GM18511 (cell line): ENCODE data around the gene RBM10.

Source experiments
- ATAC-seq: cut with Tn5 transposase; IDR thresholded peaks from one replicate; pipeline ENCODE4 v1.9.1; 2021; ENCODE audit warnings: mild to moderate bottlenecking, moderate library complexity; ENCODE audit not compliant: unreplicated experiment

RBM10 gene

DNA sequence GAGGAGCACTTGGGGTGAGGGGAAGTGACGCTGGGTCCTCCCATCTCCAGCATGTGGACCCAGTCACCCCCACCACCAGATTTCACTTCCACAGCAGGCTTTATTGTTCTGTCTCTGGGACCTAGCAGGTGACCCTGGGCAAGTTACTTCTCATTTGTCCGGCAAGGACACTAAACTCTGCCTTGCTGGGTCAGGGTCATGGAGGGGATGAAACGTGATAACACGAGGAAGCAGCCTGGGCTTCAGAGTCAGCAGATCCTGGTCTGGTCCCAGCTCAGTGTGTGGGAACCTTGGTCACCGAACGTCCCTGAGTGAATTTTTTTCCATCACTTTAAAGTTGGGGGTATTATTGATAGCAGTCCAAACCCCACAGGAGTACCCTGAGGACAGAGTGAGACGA lies 52.5 kb downstream of the RBM10 start:
- ATAC-seq, result no peak

DNA sequence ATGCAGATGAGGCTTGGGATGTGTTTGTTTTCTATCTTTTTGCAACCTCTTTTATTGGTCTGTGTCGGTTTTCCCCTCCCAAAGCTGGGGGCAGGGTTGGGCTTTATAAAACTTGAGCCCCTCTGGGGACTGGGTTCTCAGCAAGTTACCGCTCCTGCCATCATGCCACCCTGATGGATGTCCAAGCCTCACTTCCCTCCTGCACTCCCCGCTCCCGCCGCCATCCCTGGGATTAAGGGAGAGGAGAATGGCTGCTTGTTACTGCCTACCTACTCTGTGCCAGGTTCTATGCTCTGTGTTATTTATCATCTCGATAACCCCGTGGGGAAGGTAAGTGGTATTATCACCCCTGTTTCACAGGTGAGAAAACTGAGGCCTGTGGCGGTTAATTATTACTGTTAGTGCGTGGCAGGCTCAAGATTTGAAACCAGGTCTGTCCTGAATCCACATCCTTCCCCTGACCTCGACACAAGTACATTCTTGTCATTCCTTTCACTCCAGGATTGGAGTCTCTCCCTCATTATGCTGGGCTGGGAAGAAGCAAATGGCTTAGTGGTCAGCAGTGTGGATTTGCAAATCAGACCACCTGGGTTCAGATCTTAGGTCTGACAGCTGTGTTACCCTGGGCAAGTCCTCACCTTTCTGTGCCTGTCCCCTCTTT lies 53.1 kb downstream of the RBM10 start:
- ATAC-seq, result no peak

DNA sequence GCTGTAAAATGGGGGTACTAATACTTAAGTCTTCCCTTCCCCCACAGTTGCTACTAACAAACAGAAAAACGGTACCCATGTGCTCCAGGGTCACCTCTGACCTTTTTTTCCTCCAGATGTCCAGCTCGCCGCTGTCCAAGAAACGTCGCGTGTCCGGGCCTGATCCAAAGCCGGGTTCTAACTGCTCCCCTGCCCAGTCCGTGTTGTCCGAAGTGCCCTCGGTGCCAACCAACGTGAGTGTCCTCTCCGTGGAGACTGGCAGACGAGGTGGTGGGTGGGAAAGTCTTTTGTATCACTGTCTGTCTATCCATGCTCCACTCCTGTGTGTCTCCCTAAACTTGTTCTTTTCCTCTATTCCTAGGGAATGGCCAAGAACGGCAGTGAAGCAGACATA lies 53.7 kb downstream of the RBM10 start:
- no peak for ATAC-seq

GRCh38 chrX:47199286-47199685 lies 54.3 kb downstream of the RBM10 start:
- no peak for ATAC-seq

DNA sequence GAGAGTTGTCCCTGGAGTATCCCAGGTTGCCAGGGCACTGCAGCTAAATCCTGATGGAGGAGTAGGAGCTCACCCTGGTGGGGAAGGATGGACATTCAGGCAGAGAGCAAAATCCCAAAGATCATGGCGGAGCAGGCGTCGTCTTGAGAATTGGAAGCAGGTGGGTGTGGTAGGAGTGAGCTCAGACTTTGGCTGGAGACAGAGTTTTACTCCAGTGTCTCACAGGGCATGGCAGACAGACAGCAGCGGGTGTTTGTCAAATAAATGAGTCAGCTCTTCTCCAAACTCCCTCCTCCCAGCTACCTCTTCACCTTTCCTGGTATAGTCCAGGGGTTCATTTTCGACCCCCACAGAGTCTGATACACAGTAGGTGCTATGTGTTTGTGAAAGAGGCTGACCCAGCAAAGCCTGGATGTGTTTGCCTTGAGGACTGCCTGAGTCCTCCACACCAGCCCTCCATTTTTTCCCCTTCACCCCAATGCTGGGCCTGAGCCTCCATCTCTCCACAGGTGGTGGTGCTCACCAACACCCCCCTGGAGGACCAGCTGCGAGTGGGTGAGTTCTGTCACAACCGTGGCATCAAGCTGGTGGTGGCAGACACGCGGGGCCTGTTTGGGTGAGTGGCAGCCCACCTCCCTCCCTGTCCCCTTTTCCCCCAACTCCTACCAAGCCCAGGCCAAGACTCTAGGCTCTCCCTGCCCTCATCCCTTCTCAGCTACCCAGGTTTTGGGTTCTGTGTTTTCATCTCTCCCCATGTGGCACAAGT lies 55.5 kb downstream of the RBM10 start:
- ATAC-seq, result no peak

DNA sequence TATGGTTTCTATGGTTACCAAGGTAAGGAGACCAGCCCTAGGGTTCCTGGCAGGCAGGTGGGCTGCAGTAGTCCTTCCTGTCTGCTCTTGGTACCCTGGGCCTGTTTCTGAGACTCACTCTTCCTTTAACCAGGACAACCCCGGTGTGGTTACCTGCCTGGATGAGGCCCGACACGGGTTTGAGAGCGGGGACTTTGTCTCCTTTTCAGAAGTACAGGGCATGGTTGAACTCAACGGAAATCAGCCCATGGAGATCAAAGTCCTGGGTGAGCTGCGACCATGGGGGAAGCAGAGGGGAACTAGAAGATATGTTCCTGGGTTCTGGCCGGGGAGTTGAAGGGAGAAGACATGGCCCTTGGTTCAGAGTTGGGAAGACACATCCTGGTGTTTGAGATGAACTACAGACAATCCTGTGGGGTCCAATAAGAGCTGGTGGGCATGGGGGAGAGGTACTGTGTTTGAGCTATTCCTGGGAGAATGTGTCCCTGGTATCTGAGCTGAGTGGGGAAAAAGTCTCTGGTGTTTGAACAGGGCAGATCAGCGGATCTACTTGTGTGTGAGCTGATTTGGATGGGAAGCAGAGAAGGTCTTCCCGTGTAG lies 56.4 kb downstream of the RBM10 start:
- no peak for ATAC-seq

GRCh38 chrX:47202316-47202715 lies 57.3 kb downstream of the RBM10 start:
- ATAC-seq, result no peak

GRCh38 chrX:47202877-47203276 lies 57.9 kb downstream of the RBM10 start:
- no peak for ATAC-seq

DNA sequence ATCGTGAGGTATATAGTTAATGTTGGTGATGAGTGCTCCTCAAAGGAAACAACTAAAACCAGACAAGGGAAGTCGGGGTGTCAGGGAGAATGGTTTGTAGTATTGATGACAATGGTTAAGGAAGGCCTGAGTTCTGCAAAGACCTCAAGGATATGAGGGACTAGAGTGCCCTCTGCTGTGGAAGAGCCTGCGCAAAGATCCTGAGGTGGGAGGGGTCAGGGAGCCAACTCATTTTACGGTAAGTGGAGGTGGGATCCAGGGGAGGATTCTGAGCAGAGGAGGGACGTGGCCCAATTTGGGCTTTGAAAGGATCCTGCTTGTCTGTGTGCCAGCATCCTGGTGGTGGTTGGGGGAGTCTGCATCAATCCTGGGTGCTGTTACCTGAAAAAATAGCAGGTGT lies 59.9 kb downstream of the RBM10 start:
- ATAC-seq, result no peak

GRCh38 chrX:47206316-47206715 lies 61.3 kb downstream of the RBM10 start:
- no peak for ATAC-seq

GRCh38 chrX:47208108-47208507 lies 63.1 kb downstream of the RBM10 start:
- ATAC-seq, result no peak

GRCh38 chrX:47209508-47210238 lies 64.7 kb downstream of the RBM10 start:
- no peak for ATAC-seq

DNA sequence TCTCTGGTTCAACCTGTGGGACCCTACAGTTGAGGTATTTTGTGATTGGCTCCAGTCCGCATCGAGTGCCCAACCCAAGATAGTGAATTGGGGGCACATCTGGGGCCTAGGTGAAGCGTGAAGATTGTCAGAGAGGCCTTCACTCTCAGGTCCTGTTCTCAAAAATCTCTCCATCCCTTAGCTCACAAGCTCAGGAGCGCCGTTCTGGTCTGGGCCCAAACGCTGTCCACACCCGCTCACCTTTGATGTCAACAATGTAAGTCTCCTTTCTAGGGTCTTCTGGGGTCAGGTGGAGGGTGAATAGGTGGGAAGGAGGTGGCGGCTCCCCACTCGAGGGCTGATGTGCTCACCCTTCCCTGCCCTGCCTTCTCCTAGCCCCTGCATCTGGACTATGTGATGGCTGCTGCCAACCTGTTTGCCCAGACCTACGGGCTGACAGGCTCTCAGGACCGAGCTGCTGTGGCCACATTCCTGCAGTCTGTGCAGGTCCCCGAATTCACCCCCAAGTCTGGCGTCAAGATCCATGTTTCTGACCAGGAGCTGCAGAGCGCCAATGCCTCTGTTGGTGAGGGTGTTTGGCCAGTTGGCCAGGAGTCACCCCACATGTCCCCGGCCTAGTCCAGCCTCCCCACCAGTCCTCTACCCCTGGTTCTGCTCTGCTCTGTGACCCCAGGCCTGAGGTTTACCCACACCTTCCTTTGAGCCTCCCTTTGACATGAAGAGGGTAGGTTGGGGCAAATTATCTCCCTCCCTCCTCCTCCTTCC lies 65.8 kb downstream of the RBM10 start:
- ATAC-seq, result no peak

DNA sequence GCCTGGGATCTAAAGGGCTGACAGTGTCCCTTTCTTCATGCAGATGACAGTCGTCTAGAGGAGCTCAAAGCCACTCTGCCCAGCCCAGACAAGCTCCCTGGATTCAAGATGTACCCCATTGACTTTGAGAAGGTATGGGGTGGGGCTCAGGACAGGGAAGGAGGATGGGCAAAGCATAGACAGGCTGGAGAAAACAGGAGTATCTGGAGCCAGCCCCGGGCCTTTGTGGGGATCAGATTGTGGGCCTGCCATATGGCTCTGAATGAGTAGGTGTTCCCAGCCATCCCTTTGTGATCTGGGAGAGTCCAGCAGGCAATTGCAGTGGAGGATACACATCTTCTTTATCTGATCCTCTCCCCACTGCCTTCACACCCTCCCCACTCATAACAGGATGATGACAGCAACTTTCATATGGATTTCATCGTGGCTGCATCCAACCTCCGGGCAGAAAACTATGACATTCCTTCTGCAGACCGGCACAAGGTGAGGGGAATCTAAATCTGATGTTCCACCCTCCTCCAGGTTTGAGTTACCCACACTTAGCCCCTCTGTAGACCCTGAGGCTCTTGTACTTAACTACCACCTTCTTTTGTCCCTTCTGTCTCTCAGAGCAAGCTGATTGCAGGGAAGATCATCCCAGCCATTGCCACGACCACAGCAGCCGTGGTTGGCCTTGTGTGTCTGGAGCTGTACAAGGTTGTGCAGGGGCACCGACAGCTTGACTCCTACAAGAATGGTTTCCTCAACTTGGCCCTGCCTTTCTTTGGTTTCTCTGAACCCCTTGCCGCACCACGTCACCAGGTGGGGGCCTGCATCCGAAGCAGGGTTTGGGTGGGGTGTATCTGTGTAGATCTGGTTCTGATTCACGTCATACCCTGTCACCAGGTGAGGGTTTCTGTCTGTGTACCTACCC lies 67.6 kb downstream of the RBM10 start:
- no peak for ATAC-seq

- no peak for ATAC-seq
Observed at GRCh38 chrX:47214435-47215077, 69.5 kb downstream of the RBM10 start.

DNA sequence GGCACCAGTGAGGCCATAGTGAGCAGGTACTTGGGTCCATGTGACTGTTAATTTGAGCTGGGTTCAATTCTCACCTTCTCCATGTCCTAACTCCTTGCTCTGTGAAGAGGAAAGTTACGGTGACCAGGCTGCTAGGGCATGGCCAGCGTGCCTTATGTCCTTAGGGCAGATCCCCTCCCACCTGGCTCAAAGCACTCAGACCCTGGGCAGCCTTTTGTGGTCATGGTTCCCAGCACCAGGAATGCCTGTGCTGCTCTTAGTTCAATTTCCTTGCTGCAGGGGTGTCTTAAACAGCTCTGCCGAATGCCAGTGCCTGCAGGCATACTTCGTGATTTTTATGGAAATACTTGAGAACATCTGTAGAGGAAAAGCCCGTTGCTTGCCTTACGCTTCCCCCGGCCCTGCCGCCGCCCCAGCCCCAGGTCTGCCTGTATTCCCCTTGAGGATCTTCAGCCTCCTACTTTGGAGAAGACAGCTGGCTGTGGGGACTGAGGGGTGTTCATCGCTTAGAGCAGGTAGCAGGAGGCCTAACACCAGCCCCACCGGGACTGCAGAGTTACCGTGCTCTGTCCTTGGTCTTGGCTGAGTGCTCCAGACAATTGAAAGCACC lies 70.4 kb downstream of the RBM10 start:
- no peak for ATAC-seq

DNA sequence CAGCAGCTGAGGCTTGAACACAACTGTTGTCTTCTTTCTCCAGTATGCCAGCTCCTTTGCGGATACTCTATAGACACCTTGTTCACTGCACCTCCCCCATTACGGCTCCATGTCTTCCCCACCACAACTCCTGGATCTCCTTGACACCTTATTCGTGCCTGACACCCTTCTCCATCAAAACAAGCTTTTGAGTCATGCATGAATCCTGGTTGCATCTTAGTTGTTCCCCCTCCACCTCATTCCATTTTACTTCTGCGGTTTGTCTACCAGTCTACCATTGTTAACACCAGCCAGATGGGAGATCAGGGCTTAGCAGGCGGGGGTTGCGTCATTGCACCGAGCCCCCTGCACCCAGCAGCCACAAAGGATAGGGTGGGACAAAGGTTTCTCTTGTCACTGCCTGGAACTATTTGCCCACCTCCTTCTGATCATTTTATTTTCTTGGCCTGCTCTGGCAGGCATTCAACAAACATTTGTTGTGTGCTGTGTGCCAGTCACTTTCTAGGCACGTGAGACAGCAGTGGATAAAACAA lies 71.4 kb downstream of the RBM10 start:
- no peak for ATAC-seq

DNA sequence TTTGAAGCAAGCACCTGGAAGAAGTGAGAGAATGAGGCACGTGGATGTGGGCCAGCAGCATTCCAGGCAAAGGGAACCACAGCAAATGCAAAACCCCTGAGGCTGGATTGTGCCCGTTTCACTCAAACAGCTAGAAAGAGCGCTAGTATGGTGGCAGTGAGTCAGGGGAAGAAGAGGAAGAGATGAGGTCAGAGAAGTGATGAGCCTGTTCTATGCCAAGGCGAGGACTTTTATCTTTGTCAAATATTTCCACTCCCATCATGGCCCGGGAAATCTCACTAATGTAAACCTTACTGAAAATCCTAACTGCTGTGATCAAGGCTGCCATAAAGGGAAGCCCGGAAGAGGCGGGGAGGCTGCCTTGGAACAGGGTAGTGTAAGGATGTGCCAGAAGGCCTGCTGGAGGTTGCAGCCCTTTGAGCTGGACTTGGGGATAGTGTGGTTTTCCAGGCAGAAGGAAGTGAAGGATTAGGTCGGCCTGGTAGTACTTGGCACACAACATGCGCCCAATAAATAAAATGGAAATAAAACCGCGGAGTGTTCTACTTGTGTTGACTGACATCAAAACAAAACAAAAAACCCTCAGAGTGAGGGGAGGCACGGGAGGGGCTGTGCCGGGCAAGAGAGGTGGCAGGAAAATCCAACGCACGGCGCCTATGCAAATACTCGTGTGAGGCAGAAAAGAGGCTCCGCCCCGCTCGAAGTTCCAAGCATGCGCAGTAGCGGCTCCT lies 72.3 kb downstream of the RBM10 start:
- ATAC-seq, result no peak
